Fibroblast of peridontal ligament (primary cell): ENCODE data around the gene REXO2.
A peak's percentile ranks its signal among the peaks of the same experiment; 100 is the strongest.

Experiments used
- DNase-seq: peaks from one replicate; pipeline ENCODE4 v3.0.0-alpha.2; 2010; ENCODE audit errors: extremely low read depth

REXO2 gene

DNA sequence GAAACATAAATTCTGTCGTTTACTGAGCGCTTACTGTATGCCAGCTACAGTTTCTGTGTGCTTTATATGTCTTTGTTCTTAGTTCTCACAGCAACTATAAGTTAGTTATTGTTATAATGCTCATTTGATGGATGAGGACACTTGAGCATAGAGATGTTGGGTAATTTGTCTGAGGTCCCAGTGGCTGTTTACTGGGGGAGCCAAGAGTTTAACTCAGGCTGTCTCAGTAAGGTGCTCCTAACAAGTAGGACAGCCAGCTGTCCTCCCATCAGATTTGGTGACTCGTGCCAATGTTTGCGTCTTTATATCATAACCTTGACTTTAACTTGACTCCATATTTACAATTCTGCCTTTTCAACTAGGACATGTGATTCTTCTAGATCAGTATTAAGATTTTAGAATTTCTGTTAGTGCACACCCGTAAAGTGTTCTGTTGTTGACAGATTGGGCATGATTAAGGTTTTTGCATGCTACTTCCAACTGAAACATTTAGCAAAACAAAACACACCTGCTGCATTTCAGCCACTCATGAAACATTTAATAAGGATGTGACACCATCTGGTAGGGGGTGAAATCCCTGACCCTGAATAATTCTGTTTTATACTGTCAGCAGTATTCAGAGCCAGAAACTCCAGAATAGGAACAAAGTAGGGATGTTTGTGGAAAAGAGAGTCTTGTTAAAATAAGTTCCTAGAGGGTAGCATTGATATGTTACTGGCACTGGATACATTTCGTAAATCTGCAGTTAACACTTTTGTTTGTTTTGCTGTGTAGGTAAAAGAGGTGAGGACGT, 1.9 kb downstream of the REXO2 start:
- DNase-seq, result no peak

DNA sequence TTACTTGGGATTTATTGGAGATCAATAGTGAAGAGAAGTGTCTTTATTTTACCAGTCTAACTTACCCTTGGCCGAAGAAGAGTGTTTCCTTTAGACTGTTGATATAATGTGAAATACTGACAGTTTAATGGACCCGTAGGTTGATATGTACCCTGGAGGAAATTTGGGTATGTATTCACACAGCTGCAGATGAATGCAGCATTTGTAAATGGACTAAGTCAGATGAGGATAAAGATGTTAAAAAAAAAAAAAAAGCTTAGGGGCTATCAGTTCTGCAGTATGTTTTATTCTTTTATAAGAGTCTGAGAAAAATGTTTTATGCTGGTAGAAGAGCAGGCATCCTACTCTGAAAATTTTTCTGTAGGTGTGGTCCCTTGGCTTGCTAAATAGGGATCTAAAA, 2.7 kb downstream of the REXO2 start:
- DNase-seq, result no peak

DNA sequence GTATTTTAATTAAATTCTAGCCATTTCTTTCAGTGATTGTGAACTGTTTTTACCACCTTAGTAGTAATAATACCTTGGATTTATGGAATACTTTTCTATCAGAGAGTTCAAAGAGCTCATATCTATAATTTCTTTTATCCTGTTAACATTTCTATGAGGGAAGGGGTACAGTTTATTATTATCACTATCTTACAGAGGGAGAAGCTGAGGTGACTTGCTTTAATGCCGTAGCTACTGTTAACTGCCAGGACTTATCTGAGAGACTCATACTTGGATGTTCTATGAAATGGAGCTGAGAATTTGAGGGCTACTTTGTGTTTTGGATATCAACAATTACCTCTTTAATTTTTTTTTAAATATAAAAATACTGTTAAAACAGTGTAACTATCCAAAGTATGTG, 3.3 kb downstream of the REXO2 start:
- no peak for DNase-seq

DNA sequence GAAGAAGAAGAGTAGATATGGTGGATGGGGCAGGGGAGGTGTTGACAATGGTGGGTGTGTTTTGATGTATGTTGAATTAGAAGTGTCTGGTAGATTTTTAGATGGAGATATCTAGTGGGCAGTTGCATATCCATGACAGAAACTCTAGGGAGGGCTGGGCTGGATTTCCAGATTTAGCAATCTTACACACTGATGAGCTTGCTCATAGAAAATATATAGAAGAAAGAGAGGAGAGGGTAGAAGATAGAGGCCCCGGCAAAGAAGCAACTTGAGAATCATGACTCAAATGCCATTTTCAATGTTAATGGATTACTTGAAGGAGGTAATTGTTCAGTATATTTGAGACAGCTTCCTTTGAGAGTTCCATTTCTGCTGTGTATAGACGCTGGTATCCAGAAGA, 8.2 kb downstream of the REXO2 start:
- DNase-seq, result no peak

DNA sequence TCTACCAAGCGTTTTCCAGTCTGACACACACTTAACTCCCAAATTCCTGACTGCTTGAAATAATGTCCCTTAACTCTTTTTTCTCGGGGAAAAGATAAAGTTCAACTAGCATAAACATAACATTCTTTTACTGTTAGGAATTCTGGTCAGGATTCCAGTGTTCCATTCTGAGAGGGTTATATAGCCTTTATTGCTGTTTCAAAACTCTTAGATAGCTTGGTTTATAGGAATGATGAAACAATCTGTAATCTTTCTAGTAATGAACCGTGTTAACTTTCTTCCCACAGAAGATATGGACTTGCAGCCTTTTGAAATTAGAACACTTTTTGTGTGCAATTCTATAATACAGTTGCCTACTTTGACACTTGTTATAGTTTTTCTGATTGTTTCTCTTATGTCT, 8.6 kb downstream of the REXO2 start:
- DNase-seq, result peak; percentile 91

DNA sequence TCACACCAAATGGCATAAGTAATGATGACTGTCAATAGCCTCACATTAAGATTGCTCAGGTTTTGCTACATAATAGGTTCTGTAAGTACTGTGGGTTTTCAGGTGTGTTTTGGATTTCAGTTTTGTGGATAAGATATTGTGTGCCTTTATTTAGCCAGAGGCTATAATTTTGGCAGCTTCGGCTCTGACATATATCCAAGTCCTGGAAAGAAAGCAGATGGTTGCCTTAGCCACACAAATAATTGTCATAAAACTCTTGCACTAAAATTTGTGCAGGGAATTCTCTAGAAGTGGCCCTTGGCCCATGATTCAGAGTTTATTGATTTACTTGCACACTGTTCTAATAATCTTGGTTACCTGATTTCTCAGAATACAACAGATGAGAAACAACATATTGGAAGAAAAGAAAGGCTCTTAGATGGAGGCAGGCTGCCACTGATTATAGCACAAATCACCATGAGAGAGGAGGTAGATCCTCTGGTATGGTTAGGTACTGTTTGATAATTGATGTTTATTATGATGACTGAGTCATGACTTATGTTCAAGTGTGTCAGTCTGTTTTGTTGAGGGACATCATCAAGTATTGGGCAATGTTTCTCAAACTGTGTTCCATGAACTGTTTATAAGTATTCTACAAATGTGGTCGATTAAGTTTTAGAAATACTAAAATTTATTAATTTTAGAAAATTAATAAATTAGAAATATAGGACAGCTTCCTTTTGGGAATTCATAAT, 9.6 kb downstream of the REXO2 start:
- DNase-seq, result peak; percentile 29

DNA sequence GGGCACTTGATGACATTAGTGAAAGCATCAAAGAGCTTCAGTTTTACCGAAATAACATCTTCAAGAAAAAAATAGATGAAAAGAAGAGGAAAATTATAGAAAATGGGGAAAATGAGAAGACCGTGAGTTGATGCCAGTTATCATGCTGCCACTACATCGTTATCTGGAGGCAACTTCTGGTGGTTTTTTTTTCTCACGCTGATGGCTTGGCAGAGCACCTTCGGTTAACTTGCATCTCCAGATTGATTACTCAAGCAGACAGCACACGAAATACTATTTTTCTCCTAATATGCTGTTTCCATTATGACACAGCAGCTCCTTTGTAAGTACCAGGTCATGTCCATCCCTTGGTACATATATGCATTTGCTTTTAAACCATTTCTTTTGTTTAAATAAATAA, 10.6 kb downstream of the REXO2 start:
- no peak for DNase-seq

DNA sequence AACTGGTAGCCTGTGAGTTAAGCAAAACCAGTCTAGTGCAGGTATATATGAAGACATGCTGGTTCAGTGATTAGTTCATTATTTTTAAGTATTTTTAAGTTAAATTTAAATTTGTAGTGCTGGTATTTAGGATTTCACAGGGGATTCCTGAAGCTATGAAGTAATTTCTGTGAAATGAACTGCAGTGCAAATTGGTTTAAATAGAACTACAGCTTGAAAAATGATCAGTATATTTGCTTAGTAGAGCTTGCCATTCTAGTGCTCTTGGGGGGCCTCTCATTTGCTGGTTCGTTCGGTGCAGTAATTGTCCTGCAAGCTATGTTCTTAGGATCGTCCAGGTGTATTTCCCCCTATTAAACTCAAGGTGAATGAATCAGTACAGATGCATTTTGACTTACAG, 13.1 kb downstream of the REXO2 start:
- no peak for DNase-seq

DNA sequence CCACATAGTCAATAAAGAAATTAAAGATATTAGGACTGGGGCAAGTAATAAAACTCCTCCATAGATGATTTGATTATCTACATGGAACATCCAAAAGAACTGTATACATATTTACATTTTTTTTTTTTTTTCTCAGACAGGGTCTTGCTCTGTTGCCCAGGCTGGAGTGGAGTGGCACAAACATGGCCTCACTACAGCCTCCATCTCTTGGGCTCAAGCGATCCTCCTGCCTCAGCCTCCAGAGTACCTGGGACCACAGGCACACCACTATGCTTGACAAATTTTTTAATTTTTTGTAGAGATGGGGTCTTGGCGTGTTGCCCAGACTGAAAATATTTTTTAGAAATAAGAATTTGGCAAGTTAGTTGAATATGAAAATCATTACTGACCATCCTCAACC, 24.7 kb downstream of the REXO2 start:
- no peak for DNase-seq

DNA sequence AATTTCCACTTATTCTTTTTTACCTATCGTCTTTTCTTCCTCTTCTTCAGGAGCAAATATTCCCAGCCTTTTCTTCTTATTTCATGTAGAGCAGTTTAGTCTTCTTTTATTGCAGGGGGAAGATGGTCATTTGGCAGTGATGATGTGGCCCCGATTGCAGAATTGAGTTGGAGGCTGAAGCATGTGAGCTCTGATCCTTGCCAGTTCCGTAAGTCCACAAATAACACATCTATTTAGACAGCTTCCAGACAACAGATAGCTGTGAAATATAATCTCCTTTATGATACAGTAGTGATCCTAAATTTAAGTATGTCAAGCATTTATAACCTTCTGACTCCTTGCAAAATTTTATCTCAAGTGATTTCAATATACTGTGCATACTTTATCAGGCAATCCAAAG, 27.5 kb downstream of the REXO2 start:
- no peak for DNase-seq

DNA sequence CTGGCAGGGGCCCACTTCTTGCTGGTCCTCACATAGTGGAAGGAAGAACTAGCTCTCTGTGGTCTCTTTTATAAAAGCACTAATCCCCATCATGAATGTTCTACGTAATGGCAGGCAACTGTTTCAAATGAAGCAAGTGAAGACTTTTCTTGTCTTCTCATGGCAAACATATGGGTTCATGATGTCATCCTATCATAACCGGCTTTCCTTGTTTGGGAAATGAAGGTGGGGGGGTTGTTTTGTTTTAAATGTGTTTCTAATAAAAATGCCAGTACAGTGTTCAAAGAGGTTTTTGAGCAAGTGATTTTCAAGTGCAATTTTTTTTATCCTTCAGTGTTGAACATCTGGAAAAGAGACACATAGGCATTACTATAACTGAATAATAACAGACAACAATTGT, 33.4 kb downstream of the REXO2 start:
- peak; percentile 45 for DNase-seq

DNA sequence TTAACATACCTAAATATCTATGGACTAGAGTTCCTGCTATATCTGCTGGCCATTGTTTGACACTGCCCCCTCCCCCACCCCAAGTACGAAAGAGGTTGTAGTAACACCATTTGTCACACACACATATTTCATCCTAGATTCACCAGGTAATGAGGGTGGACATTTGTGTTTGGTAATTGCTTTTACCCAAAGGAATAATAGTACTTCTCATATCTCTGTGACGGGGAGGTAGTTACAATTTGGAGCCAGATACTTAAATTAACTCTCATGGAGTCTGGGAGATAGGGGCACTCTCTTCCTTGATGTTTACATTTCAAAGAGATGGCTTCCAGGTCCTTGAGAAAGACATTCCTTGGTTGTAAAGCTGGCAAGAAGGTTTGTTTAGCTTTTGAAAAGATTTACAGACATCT, 38.7 kb downstream of the REXO2 start:
- no peak for DNase-seq

DNA sequence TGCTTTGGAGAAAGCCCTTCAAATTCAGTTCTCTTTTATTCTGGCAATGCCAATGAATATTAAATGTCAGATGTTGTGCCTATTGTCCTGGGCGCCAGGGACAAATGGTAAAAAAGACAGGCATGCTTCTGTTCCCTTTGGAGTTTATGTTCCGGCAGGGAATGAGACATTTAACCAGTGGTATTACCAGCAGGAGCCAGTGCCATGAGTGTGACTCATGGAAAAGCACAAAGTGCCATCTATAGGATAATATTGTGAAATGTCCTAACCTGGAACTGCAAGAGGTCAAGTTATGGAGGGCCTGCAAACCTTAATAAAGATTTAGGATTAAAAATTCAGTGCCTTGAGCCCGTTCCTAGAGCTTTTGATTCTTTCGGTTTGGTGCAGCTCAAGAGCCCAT, 39.5 kb downstream of the REXO2 start:
- DNase-seq, result peak; percentile 6

DNA sequence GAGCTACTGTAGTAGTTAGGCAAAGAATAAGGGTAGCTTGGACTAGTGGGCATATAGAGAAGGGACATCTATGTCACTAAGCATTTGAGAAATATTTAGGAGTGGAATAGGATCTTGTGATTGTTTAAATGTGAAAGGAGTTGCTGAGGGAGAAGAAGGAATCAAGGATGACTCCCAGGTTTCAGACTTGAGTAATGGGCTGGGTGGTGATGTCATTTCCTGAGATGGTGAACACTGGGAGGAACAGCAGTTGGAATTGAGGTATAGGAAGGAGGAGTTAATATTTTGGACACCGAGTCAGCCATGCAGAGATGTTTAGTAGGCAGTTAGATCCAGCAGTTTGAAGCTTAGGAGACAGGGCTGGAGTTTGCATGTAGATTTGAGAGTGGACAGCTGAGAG, 40.1 kb downstream of the REXO2 start:
- DNase-seq, result no peak

DNA sequence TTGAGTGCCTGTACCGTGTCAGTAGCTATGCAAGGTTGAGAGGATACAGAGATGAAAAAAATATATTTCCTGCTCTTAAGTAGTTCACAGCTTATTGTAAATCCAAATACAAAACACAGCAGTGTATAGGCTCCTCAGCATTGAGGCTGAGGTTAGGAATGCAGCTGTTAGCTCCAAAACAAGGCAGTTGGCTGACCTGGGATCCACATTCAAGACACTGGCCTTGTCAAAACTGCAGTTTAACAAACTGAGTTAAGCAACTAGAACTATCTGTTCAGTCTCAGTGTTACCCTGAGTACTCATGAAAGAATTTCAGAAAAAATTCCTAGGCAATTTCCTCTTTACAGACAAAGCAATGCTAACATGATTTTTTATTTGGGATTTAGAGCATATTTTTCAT, 42.8 kb downstream of the REXO2 start:
- DNase-seq, result no peak

DNA sequence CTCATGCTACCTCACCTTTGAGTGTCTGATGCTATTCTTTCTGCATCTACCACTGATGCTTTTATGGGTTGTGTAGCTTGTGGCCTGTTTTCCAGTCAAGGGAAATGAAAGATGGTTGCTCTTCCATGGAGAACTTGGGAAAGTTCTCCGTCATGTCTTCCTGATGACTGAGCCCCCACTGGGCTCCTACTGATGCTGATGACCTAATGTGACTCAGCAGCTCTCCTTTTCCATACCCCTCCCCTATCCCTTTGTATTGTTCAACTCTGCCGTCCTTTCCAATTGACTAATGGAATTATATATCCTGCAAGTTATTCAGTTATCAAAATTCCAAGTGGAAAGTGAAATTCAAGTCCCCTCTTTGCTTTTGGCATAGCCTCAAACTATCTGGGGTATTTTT, 44.7 kb downstream of the REXO2 start:
- no peak for DNase-seq

DNA sequence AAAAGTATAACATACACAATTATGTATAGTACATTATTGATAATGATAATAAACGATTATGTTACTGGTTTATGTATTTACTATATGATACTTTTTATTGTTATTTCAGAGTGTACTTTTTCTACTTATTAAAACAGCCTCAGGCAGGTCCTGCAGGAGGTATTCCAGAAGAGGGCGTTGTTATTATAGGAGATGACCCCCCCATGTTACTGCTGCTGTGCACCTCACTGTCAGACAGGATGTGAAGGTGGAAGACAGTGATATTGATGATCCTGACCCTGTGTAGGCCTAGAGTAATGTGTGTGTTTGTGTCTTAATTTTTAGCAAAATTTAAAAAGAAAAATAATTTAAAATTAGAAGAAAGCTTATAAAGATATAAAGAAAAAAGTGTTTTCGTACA, 57.6 kb downstream of the REXO2 start:
- DNase-seq, result no peak

DNA sequence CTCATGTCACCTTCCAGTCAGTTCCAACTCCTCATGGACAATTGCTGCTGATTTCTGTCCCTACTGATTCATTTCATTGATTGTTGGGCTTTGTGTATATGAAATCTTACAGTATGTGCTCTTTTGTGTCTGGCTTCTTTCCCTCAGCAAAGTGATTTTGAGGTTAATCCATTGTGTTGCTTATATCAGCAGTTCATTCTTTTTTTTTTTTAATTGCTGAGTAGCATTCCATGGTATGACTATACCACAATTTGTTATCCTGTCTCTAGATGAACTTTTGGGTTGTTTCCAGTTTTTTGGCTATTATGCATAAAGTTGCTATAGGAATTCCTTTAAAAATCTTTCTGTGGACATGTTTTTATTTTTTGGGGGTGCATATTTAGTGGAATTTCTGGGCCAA, 60.5 kb downstream of the REXO2 start:
- peak; percentile 7 for DNase-seq
